K562 treated with DMSO at 1 percent for 48 hours (cell line): ENCODE measurements around the gene PSENEN. TPM values are rescaled to one million over a fixed set of nuclear protein-coding genes. Genes with fewer than 3 reads are reported as not detected.

ENCODE experiments used
- total RNA-seq: library from RNA; unstranded; fragments of 300-600 nt; gene quantifications from 2 replicates; pipeline ENCODE4 v1.2.3, GENCODE V29; 2022; ENCODE audit warnings: low replicate concordance; ENCODE audit errors: extremely low read depth

The PSENEN gene, protein sequence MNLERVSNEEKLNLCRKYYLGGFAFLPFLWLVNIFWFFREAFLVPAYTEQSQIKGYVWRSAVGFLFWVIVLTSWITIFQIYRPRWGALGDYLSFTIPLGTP
- total RNA-seq, result not detected in 2 replicates

DNA sequence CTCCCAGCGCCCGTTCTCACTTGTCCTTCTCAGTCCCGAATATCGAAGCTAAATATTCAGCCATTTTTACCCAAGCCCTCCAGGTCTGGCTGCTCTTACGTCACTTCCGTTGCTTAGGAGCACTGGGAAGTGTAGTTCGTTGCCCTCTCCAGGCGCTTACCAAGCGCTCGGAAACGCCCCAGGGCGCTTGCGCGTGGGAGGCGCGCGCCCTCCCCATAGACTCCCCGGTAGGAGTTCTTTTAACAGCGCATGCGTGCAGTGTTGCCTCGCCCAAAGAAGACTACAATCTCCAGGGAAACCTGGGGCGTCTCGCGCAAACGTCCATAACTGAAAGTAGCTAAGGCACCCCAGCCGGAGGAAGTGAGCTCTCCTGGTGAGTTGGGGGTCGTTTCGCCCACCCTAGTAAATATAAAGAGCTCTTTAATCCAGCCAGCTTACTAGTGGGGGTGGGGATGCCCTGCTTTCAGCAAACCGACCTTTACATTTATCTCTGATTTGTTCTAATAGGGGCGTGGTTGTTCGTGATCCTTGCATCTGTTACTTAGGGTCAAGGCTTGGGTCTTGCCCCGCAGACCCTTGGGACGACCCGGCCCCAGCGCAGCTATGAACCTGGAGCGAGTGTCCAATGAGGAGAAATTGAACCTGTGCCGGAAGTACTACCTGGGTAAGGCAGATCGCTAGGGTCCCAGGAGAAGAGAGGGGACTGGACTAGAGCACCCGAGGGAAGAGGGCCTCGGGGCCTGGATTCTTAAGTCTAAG, at the start of gene PSENEN, which contains the start of gene U2AF1L4:
TSS of gene PSENEN (plus strand) at position 324 of the 759 bp plus-strand sequence. CDS start at position 604, 280 bp downstream.
TSS of gene U2AF1L4 (minus strand) at position 91 of the 759 bp plus-strand sequence. CDS start at position 64, 27 bp downstream.

GRCh38 chr19:35704218-35704617, 41.2 kb upstream of the PSENEN start, which contains the start of gene ZBTB32:
TSS of gene ZBTB32 (plus strand) at chr19:35704558. CDS start at chr19:35714627, 10,069 bp downstream.

DNA sequence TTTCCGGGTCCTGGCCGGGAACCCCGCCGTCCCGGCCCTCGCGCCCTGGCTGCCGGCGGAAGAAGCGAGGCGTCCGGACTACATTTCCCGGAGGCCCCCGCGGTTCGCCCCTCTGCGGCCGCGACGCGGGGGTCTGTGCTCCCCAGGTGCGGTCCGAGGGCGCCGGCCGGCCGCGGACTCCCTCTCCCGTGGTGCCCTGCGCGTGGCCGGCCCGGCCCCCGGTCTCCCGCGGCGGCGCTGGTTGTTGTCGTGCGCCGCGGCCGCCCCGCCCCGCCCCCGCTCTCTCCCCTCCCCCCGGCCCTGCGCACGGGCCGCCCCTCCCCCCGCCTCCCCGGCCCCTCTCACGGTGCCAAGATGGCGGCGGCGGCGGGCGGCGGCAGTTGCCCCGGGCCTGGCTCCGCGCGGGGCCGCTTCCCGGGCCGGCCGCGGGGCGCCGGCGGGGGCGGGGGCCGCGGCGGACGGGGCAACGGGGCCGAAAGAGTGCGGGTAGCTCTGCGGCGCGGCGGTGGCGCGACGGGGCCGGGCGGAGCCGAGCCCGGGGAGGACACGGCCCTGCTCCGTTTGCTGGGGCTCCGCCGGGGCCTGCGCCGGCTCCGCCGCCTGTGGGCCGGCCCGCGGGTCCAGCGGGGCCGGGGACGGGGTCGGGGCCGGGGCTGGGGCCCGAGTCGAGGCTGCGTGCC, 27.6 kb upstream of the PSENEN start, which contains the start of gene KMT2B:
TSS of gene KMT2B (plus strand) at position 339 of the 680 bp plus-strand sequence. CDS start at position 355, 16 bp downstream.

GRCh38 chr19:35742121-35742724, 3.2 kb upstream of the PSENEN start, which contains the start of gene IGFLR1:
TSS of gene IGFLR1 (minus strand) at chr19:35742452. CDS start at chr19:35741180, 1,272 bp downstream.

GRCh38 chr19:35748106-35749020, 2.9 kb downstream of the PSENEN start, which contains the start of gene LIN37:
TSS of gene LIN37 (plus strand) at chr19:35748576. CDS start at chr19:35748725, 149 bp downstream.

DNA sequence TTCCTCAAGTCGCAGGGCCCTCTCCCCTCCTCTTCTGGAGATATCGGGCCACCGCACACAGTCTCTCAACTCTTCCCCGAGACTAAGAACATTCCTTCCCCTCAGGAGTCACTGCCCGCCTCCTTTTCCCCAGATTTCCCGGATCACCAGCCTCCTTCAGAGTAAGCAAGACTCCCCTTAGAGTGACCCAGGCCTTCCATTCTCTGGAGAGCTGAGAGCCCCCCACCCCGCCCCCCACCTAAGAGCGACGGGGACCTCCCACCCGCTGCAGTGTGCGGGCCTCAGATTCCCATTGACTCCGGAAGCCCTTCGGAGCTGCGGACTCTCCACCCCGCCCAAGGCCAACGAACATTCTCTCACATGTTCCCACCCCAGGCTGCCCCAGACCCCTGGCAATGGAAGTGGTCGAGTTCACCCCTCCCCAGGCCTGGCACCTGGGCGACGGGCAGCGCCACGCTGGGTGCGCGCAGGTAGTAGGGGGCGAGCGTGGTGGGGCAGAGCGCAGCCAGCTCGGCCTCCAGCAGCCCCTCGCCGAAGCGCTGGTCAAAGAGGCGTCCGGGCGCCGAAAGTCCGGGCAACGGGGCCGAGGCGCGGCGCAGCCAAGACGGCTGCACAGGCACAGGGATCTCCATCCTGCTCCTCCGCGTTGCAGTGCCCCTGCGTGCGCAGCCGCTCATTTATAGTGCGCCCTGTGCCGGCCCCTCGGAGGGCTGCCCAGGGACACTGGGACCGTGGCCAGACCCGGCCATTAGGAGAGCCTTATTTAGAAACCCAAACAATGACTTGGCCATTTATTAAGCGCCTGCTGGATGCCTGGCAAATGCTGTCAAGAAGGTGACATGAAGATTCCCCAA, 11.2 kb downstream of the PSENEN start, which contains the start of gene HSPB6:
TSS of gene HSPB6 (minus strand) at position 653 of the 854 bp plus-strand sequence. CDS start at position 632, 21 bp downstream.

DNA sequence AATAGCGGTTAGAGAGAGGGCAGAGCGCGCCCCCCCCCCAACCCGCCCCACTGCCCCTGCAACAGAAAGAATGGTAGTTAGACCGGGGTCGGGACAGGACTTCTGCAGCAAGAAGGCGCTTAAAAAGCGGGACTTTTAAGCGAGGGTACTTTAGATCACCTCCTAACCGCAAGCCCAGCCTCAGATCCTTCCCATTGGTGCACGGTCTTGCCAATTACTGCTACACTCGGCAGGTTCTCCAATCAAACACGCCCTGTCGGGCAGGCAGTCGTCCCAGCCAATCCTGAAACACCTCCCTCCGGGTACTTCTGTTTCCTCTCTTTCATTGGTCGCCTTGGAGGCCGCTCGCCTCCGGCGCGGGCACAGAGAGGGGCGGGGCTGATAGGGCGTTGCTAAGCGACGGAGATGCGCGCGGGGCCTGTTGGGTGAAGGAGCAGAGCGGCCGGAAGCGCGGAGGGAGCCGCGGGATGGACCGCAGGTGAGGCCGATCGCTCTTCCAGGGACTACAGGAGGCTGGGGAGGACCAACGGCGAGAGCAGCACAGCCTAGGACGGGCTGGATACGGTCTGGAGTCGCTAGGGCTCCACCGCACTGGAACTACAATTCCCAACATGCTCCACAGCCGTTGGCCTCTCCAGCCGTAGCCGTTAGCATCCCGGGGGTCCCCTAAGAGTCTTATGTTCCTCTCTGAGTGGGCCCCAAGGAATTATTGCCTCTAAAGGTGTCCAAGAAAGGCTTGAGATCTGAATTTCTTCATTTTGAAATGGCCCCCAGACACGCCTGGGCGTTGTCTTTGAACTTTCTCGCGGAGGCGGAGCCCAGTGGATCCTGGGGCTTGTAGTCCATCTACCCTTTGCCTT, 12.5 kb downstream of the PSENEN start, which contains the start of gene PROSER3:
TSS of gene PROSER3 (plus strand) at position 428 of the 860 bp plus-strand sequence. CDS start at position 468, 40 bp downstream.

GRCh38 chr19:35775298-35776101, 30.0 kb downstream of the PSENEN start, which contains the start of gene ARHGAP33:
TSS of gene ARHGAP33 (plus strand) at chr19:35775564. CDS start at chr19:35775659, 95 bp downstream.

Other genes starting within 250 kb of the PSENEN start
- gene DMKN, start 232.0 kb upstream of the PSENEN start, total RNA-seq, result not detected in 2 replicates
- not detected in 2 replicates for gene SBSN, start 217.3 kb upstream of the PSENEN start, total RNA-seq
- gene GAPDHS, start 212.2 kb upstream of the PSENEN start, total RNA-seq, result not detected in 2 replicates
- gene TMEM147, start 200.0 kb upstream of the PSENEN start, total RNA-seq, result not detected in 2 replicates
- not detected in 2 replicates for gene ATP4A, start 182.0 kb upstream of the PSENEN start, total RNA-seq
- not detected in 2 replicates for gene PMIS2, start 159.5 kb upstream of the PSENEN start, total RNA-seq
- not detected in 2 replicates for gene HAUS5, start 132.9 kb upstream of the PSENEN start, total RNA-seq
- not detected in 2 replicates for gene RBM42, start 116.6 kb upstream of the PSENEN start, total RNA-seq
- not detected in 2 replicates for gene ETV2, start 103.9 kb upstream of the PSENEN start, total RNA-seq
- gene COX6B1, start 97.3 kb upstream of the PSENEN start, total RNA-seq, result not detected in 2 replicates
- not detected in 2 replicates for gene UPK1A, start 79.1 kb upstream of the PSENEN start, total RNA-seq
- gene ZBTB32, start 41.1 kb upstream of the PSENEN start, total RNA-seq, result not detected in 2 replicates
- gene KMT2B, start 27.6 kb upstream of the PSENEN start, total RNA-seq, result 67.8 TPM in 1 of 2 replicates, not detected in the other
- not detected in 2 replicates for gene IGFLR1, start 3.2 kb upstream of the PSENEN start, total RNA-seq
- gene U2AF1L4, start 233 bp upstream of the PSENEN start, total RNA-seq, result not detected in 2 replicates
- gene LIN37, start 2.9 kb downstream of the PSENEN start, total RNA-seq, result not detected in 2 replicates
- not detected in 2 replicates for gene HSPB6, start 11.4 kb downstream of the PSENEN start, total RNA-seq
- not detected in 2 replicates for gene PROSER3, start 12.5 kb downstream of the PSENEN start, total RNA-seq
- not detected in 2 replicates for gene ARHGAP33, start 29.9 kb downstream of the PSENEN start, total RNA-seq
- gene PRODH2, start 67.2 kb downstream of the PSENEN start, total RNA-seq, result not detected in 2 replicates
- gene NPHS1, start 106.9 kb downstream of the PSENEN start, total RNA-seq, result not detected in 2 replicates
- gene KIRREL2, start 111.3 kb downstream of the PSENEN start, total RNA-seq, result not detected in 2 replicates
- not detected in 2 replicates for gene APLP1, start 122.9 kb downstream of the PSENEN start, total RNA-seq
- gene NFKBID, start 154.9 kb downstream of the PSENEN start, total RNA-seq, result not detected in 2 replicates
- not detected in 2 replicates for gene HCST, start 156.9 kb downstream of the PSENEN start, total RNA-seq
- not detected in 2 replicates for gene TYROBP, start 162.6 kb downstream of the PSENEN start, total RNA-seq
- not detected in 2 replicates for gene LRFN3, start 190.7 kb downstream of the PSENEN start, total RNA-seq
- gene SDHAF1, start 249.5 kb downstream of the PSENEN start, total RNA-seq, result not detected in 2 replicates